ENCODE results near the gene ST8SIA5. TPM values are rescaled to one million over a fixed set of nuclear protein-coding genes. Genes with fewer than 3 reads are reported as not detected.

The ST8SIA5 gene
- total and polyA plus RNA-seq, 2 of the 4 experiments (the other 2 are of a cell fraction) = 0.03 TPM; not detected in 1

- ATAC-seq (ENCODE audit: low read depth) = no peak
- no peak overlapping the region for H4K91ac ChIP-seq (ENCODE audit: insufficient read depth, low read depth, low read length)
- no peaks in the 10 kb centered on the region for H3K36me3 ChIP-seq (ENCODE audit: control insufficient read depth, insufficient read depth, low read length)
- H2BK5ac ChIP-seq (ENCODE audit: low read depth, low read length, poor library complexity, severe bottlenecking) = no peak overlapping the region
- no peak overlapping the region for H3K18ac ChIP-seq (ENCODE audit: low read depth, low read length)
- H3K4me2 ChIP-seq (ENCODE audit: low read depth, low read length) = no peak overlapping the region
- BruUV-seq (replicated peaks) = no TSS peak
- dilution Hi-C loops (cut with HindIII; ENCODE audit: low sequenced_read_pairs, unreplicated experiment) = no loop called here
- intact Hi-C loops (cut with micrococcal nuclease) = no loop called here
- DNase-seq = no peak
- peaks cover 4% of the 10 kb centered on the region; the same call in 1 of the 2 replicates for H3K9me1 ChIP-seq (ENCODE audit: insufficient read depth, low read length)
- H3K27ac ChIP-seq (ENCODE audit: insufficient read depth, low read length) = no peak overlapping the region
- H2BK20ac ChIP-seq (ENCODE audit: low read depth, low read length) = no peak overlapping the region
- no peak overlapping the region for H2AK5ac ChIP-seq (ENCODE audit: low read depth, low read length)
- H2AFZ ChIP-seq (replicated peaks; ENCODE audit: low read length, poor library complexity) = no peak overlapping the region
- peaks cover 4% of the 10 kb centered on the region; the same call in 1 of the 2 replicates for H3K4me1 ChIP-seq (ENCODE audit: control insufficient read depth, insufficient read depth, low read length)
- CTCF ChIA-PET = no interaction called here
- H3K14ac ChIP-seq (replicated peaks; ENCODE audit: low read depth, low read length) = no peak overlapping the region
- no peak overlapping the region for H4K8ac ChIP-seq (ENCODE audit: low read depth in 2 of 2, low read length in 2 of 2)
- no peak overlapping the region for H2BK15ac ChIP-seq (ENCODE audit: low read depth, low read length)
- H3K23ac ChIP-seq (ENCODE audit: low read depth, low read length) = no peak overlapping the region
- in situ Hi-C loops (cut with MboI; ENCODE audit: low sequenced_read_pairs) = no loop called here
- no peak overlapping the region for H3K4ac ChIP-seq (ENCODE audit: low read depth, low read length)
- POLR2A ChIA-PET (ENCODE audit: unreplicated experiment) = no interaction called here
- 60% methylated on average over 2 of the region's 3 CpGs; no CpG with 5 or more reads in 1 of the 2 experiments for WGBS, 2 experiments (ENCODE audit: extremely low coverage in 2 of 2, insufficient read length in 1 of 2)
- no peaks in the 10 kb centered on the region for H3K9me3 ChIP-seq (ENCODE audit: control insufficient read depth, insufficient read depth, low read length)
- TF ChIP-seq SMC3 (IDR thresholded peaks at IDR 0.05; ENCODE audit: low read depth, low read length) (no peak), RFX5 (IDR thresholded peaks at IDR 0.05; ENCODE audit: low read depth, low read length) (no peak), MXI1 (IDR thresholded peaks at IDR 0.05; ENCODE audit: borderline replicate concordance, low read depth, low read length) (no peak), BHLHE40 (IDR thresholded peaks at IDR 0.05; ENCODE audit: low read depth, low read length) (no peak), MAFK (IDR thresholded peaks at IDR 0.05; ENCODE audit: low read depth, low read length) (no peak), POLR2A (IDR thresholded peaks at IDR 0.05; ENCODE audit: low read depth, low read length) (no peak), MAZ (IDR thresholded peaks at IDR 0.05; ENCODE audit: borderline replicate concordance, low read depth, low read length) (no peak), CHD1 (IDR thresholded peaks at IDR 0.05; ENCODE audit: low read depth, low read length) (no peak)
- H2AK9ac ChIP-seq (replicated peaks; ENCODE audit: low read depth, low read length, poor library complexity) = no peak overlapping the region
- H3K4me3 ChIP-seq (ENCODE audit: insufficient read depth, low read depth, low read length) = no peak overlapping the region
- no peaks in the 10 kb centered on the region for H3K27me3 ChIP-seq (ENCODE audit: control insufficient read depth, insufficient read depth, low read length)
- H4K20me1 ChIP-seq (ENCODE audit: insufficient read depth, low read length) = no peaks in the 10 kb centered on the region
- no peaks in the 10 kb centered on the region for H3K79me1 ChIP-seq (ENCODE audit: low read depth in 1 of 2, low read length in 2 of 2)
- H3K9ac ChIP-seq (ENCODE audit: low read depth, low read length) = no peak overlapping the region
- no peak overlapping the region for H3K56ac ChIP-seq (ENCODE audit: extremely low read depth, insufficient read depth, low read length)
- no peak overlapping the region for H2BK120ac ChIP-seq (ENCODE audit: low read depth, low read length)
- H4K5ac ChIP-seq (ENCODE audit: low read depth, low read length) = no peak overlapping the region
These were observed 36.3 kb downstream of the ST8SIA5 start for GRCh38 chr18:46720521-46720920.
